H9 (cell line): ENCODE data around the gene ZNF484. TPM values are rescaled to one million over a fixed set of nuclear protein-coding genes. Genes with fewer than 3 reads are reported as not detected.

Experiments used
- DNase-seq: peaks from one replicate; pipeline ENCODE4 v3.0.0-alpha.2; 2017
- H2AFZ ChIP-seq: one replicate; pipeline ENCODE4 v1.6.1; 2013; ENCODE audit warnings: mild to moderate bottlenecking, low read length, control low read depth, moderate library complexity
- H2AK5ac ChIP-seq: 2 replicates; pipeline ENCODE4 v1.6.1; 2013; ENCODE audit warnings: low read length, control low read depth, mixed read lengths; ENCODE audit not compliant: insufficient read length
- H2BK120ac ChIP-seq: one replicate; pipeline ENCODE4 v1.6.1; 2013; ENCODE audit warnings: low read depth, mild to moderate bottlenecking, low read length, control low read depth, inconsistent platforms; ENCODE audit not compliant: poor library complexity, severe bottlenecking
- H2BK12ac ChIP-seq: 2 replicates; pipeline ENCODE4 v1.6.1; 2013; ENCODE audit warnings: low read length, control low read depth, mixed read lengths, low read depth; ENCODE audit not compliant: insufficient read length
- H2BK15ac ChIP-seq: 2 replicates; pipeline ENCODE4 v1.6.1; 2013; ENCODE audit warnings: low read depth, low read length, control low read depth
- H2BK20ac ChIP-seq: one replicate; pipeline ENCODE4 v1.6.1; 2013; ENCODE audit warnings: low read depth, mild to moderate bottlenecking, low read length, control low read depth, inconsistent platforms; ENCODE audit not compliant: poor library complexity, severe bottlenecking
- H2BK5ac ChIP-seq: 2 replicates; pipeline ENCODE4 v1.6.1; 2013; ENCODE audit warnings: low read length, control low read depth, mixed read lengths; ENCODE audit not compliant: insufficient read length
- H3K14ac ChIP-seq: 2 replicates; pipeline ENCODE4 v1.6.1; 2013; ENCODE audit warnings: low read length, control low read depth; ENCODE audit not compliant: insufficient read depth
- H3K18ac ChIP-seq: 2 replicates; pipeline ENCODE4 v1.6.1; 2013; ENCODE audit warnings: low read depth, mild to moderate bottlenecking, mixed read lengths, low read length, control low read depth; ENCODE audit not compliant: insufficient read length
- H3K23ac ChIP-seq: 2 replicates; pipeline ENCODE4 v1.6.1; 2013; ENCODE audit warnings: low read length, control low read depth, mixed read lengths, low read depth; ENCODE audit not compliant: insufficient read length
- H3K23me2 ChIP-seq: 2 replicates; pipeline ENCODE4 v1.6.1; 2013; ENCODE audit warnings: low read depth, mild to moderate bottlenecking, mixed read lengths, low read length, control low read depth; ENCODE audit not compliant: insufficient read length, poor library complexity, severe bottlenecking
- H3K27ac ChIP-seq: 2 replicates; pipeline ENCODE4 v1.5.1; 2013; ENCODE audit warnings: low read length, control low read depth, mixed read lengths, low read depth; ENCODE audit not compliant: insufficient read length
- H3K27me3 ChIP-seq: 2 replicates; pipeline ENCODE4 v1.6.1; 2013; ENCODE audit warnings: low read length, control low read depth, inconsistent platforms; ENCODE audit not compliant: insufficient read depth
- H3K4ac ChIP-seq: 2 replicates; pipeline ENCODE4 v1.6.1; 2013; ENCODE audit warnings: low read depth, mild to moderate bottlenecking, control low read depth, inconsistent platforms, low read length, moderate library complexity
- H3K4me1 ChIP-seq: 2 replicates; pipeline ENCODE4 v1.6.1; 2013; ENCODE audit warnings: low read length, control low read depth, inconsistent platforms; ENCODE audit not compliant: insufficient read depth
- H3K4me2 ChIP-seq: 2 replicates; pipeline ENCODE4 v1.6.1; 2013; ENCODE audit warnings: low read length, control low read depth, mixed read lengths; ENCODE audit not compliant: insufficient read length, insufficient read depth
- H3K56ac ChIP-seq: 2 replicates; pipeline ENCODE4 v1.6.1; 2013; ENCODE audit warnings: low read depth, mild to moderate bottlenecking, mixed read lengths, low read length, control low read depth; ENCODE audit not compliant: insufficient read length
- H3K79me1 ChIP-seq: 2 replicates; pipeline ENCODE4 v1.6.1; 2013; ENCODE audit warnings: low read depth, mild to moderate bottlenecking, moderate library complexity, low read length, control low read depth, inconsistent platforms; ENCODE audit not compliant: insufficient read depth, poor library complexity, severe bottlenecking
- H3K79me2 ChIP-seq: 2 replicates; pipeline ENCODE4 v1.6.1; 2013; ENCODE audit warnings: low read length, control low read depth, inconsistent platforms; ENCODE audit not compliant: insufficient read depth
- H3K9ac ChIP-seq: 2 replicates; pipeline ENCODE4 v1.6.1; 2013; ENCODE audit warnings: low read length, control low read depth, mixed read lengths; ENCODE audit not compliant: insufficient read length; ENCODE audit errors: extremely low read depth
- H3K9me3 ChIP-seq: one replicate; pipeline ENCODE4 v1.6.1; 2013; ENCODE audit warnings: low read depth, low read length, inconsistent platforms; ENCODE audit not compliant: control insufficient read depth
- H3T11ph ChIP-seq: one replicate; pipeline ENCODE4 v1.6.1; 2013; ENCODE audit warnings: mild to moderate bottlenecking, low read length, control low read depth, inconsistent platforms
- H4K20me1 ChIP-seq: one replicate; pipeline ENCODE4 v1.6.1; 2013; ENCODE audit not compliant: control insufficient read depth, insufficient read length, insufficient read depth
- H4K5ac ChIP-seq: 2 replicates; pipeline ENCODE4 v1.6.1; 2013; ENCODE audit warnings: low read depth, mild to moderate bottlenecking, mixed read lengths, low read length, control low read depth; ENCODE audit not compliant: insufficient read length
- H4K8ac ChIP-seq: replicated peaks from 2 replicates; pipeline ENCODE4 v1.6.1; 2013; ENCODE audit warnings: low read length, control low read depth, mixed read lengths, low read depth; ENCODE audit not compliant: insufficient read length
- H4K91ac ChIP-seq: 2 replicates; pipeline ENCODE4 v1.6.1; 2013; ENCODE audit warnings: low read depth, mild to moderate bottlenecking, moderate library complexity, mixed read lengths, low read length, control low read depth; ENCODE audit not compliant: insufficient read length
- H3K27ac Mint-ChIP-seq, 3 experiments: 2 replicates in 2 of 3; 3 replicates in 1 of 3; pipeline ENCODE4 v1.8.0; 2020 to 2021; ENCODE audit warnings: mixed read lengths in 3 of 3, mild to moderate bottlenecking in 1 of 3, moderate library complexity in 1 of 3
- H3K27me3 Mint-ChIP-seq: 2 replicates; pipeline ENCODE4 v1.8.0; 2021; ENCODE audit warnings: low read depth, mild to moderate bottlenecking, moderate library complexity, mixed read lengths
- H3K36me3 Mint-ChIP-seq, 3 experiments: 2 replicates in 2 of 3; 3 replicates in 1 of 3; pipeline ENCODE4 v1.8.0; 2020 to 2021; ENCODE audit warnings: low read depth in 3 of 3, mixed read lengths in 3 of 3; ENCODE audit not compliant: insufficient read depth in 1 of 3
- H3K4me1 Mint-ChIP-seq, 2 experiments: 2 replicates each; pipeline ENCODE4 v1.8.0; 2020; ENCODE audit warnings: mixed read lengths in 2 of 2
- H3K4me3 Mint-ChIP-seq, 2 experiments: 2 replicates in 1 of 2; 3 replicates in 1 of 2; pipeline ENCODE4 v1.8.0; 2020 to 2021; ENCODE audit warnings: mild to moderate bottlenecking in 2 of 2, mixed read lengths in 2 of 2, moderate library complexity in 1 of 2
- H3K9me3 Mint-ChIP-seq, 2 experiments: 2 replicates in 1 of 2; 3 replicates in 1 of 2; pipeline ENCODE4 v1.8.0; 2020; ENCODE audit warnings: mild to moderate bottlenecking in 2 of 2, mixed read lengths in 2 of 2, moderate library complexity in 1 of 2
- WGBS: extraction: QIAGEN DNeasy Blood & Tissue Kit; methylation state at CpG from one replicate; pipeline ENCODE4 v1.1.7; 2013; ENCODE audit warnings: missing lambda C conversion rate, low lambda C conversion rate, mixed read lengths; ENCODE audit not compliant: insufficient read length; ENCODE audit errors: extremely low coverage; 5-methylcytosine and 5-hydroxymethylcytosine counted together
- total RNA-seq: library from RNA; stranded (reverse); gene quantifications from 2 replicates; pipeline ENCODE4 v1.2.1, GENCODE V29; 2021
- TF ChIP-seq, protein P1 (sequence below): fragments of 200-600 bp; sonication (generic); conservative IDR thresholded peaks from 3 replicates; pipeline ENCODE4 v1.8.0; 2021; ENCODE audit warnings: antibody characterized with exemption, mild to moderate bottlenecking

ZNF484 gene
- total RNA-seq, 1 experiment from 2014 or later: 10.2 TPM

DNA sequence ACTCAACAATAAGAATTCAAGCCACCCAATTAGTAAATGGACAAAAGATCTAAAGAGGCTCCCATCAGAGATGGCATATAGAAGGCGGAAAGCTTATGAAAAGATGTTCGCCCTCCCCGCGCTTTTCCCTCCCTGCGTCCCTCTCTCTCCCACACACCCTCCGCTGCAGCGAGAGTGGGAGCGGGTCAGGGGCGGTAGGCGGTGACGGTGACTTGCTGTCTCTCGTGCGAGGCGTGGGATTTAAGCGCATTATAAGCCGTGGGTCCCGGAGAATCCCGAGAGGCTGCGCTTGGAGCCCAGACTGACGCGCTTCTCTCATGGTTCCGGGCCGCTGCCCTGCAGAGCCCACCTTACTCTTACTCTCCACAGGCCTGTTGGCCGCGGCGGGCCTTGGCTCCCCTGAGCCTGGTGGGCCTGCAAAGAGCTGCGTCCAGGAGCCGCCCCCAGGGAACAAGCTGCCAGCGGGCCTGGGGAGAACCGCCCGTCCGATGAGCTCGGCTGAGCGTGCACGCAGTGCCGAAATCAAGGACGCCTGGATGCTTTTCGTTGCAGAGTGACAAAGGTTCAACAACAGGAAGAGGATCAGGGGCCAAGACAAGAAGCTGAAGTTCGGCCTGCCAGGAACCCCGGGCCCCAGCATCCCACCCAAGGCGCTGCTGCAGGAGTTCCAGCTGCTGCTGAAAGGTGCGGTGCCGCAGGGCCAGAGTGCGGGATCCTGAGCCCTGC, 70.6 kb downstream of the ZNF484 start:
- Histone ChIP-seq H4K8ac (no peak overlapping the region), H3K27me3 (peaks cover 32% of the 10 kb centered on the region; the same call in 1 of the 2 replicates), H2BK5ac (no peak overlapping the region), H3K14ac (no peak overlapping the region), H2BK15ac (no peak overlapping the region), H3K79me1 (no peaks in the 10 kb centered on the region), H3K4ac (no peak overlapping the region), H4K91ac (no peak overlapping the region), H2AK5ac (no peak overlapping the region), H3T11ph (no peak overlapping the region), H2BK20ac (no peak overlapping the region), H3K23me2 (peaks cover 12% of the 10 kb centered on the region), H4K20me1 (no peaks in the 10 kb centered on the region), H3K23ac (no peak overlapping the region), H3K79me2 (no peaks in the 10 kb centered on the region), H3K4me1 (no peaks in the 10 kb centered on the region), H3K4me2 (no peak overlapping the region), H4K5ac (no peak overlapping the region), H3K18ac (no peak overlapping the region), H2AFZ (no peak overlapping the region), H2BK12ac (no peak overlapping the region), H3K56ac (no peak overlapping the region), H3K9ac (no peak overlapping the region), H3K27ac (no peak overlapping the region), H2BK120ac (no peak overlapping the region), H3K9me3 (no peaks in the 10 kb centered on the region)
- H3K4me3 Mint-ChIP-seq: no peak overlapping the region
- H3K9me3 Mint-ChIP-seq: no peaks in the 10 kb centered on the region
- WGBS: no CpG with 5 or more reads among the region's 44 CpGs
- peak; percentile 41 for DNase-seq
- no peak overlapping the region for H3K27ac Mint-ChIP-seq
- TF ChIP-seq, protein P1, sequence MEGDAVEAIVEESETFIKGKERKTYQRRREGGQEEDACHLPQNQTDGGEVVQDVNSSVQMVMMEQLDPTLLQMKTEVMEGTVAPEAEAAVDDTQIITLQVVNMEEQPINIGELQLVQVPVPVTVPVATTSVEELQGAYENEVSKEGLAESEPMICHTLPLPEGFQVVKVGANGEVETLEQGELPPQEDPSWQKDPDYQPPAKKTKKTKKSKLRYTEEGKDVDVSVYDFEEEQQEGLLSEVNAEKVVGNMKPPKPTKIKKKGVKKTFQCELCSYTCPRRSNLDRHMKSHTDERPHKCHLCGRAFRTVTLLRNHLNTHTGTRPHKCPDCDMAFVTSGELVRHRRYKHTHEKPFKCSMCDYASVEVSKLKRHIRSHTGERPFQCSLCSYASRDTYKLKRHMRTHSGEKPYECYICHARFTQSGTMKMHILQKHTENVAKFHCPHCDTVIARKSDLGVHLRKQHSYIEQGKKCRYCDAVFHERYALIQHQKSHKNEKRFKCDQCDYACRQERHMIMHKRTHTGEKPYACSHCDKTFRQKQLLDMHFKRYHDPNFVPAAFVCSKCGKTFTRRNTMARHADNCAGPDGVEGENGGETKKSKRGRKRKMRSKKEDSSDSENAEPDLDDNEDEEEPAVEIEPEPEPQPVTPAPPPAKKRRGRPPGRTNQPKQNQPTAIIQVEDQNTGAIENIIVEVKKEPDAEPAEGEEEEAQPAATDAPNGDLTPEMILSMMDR: no peak
- H3K27me3 Mint-ChIP-seq: peaks cover 63% of the 10 kb centered on the region
- no peaks in the 10 kb centered on the region for H3K36me3 Mint-ChIP-seq
- peaks cover 4 to 7% of the 10 kb centered on the region in 2 experiments; a peak in 3 of 4 replicates for H3K4me1 Mint-ChIP-seq
